Stimulated activated naive CD8-positive, alpha-beta T cell treated with anti-CD3 and anti-CD28 coated beads, Interleukin-15, Interleukin-2, amounts not matched to agents 100 U/mL and 50 U/mL, for 24 hours (primary cell): Measurements from ENCODE around the gene BBIP1.

Source experiments
- ATAC-seq: fragments of 150-1000 bp; cut with Tn5 transposase; one replicate; pipeline ENCODE4 v1.10.0; 2021
- DNase-seq: peaks from one replicate; pipeline ENCODE4 v3.0.0; 2021

Gene BBIP1

GRCh38 chr10:110918643-110919348 is at the start of gene BBIP1:
Gene BBIP1 (minus strand): TSS chr10:110919180. CDS start chr10:110918157, 1,023 bp downstream.
- ATAC-seq (peak; percentile 96), DNase-seq (no peak)

GRCh38 chr10:110967645-110968044 is 48.7 kb upstream of the BBIP1 start:
- DNase-seq = no peak
- no peak for ATAC-seq

GRCh38 chr10:110967009-110967630 is 48.1 kb upstream of the BBIP1 start:
- ATAC-seq = no peak

GRCh38 chr10:110966146-110966545 is 47.2 kb upstream of the BBIP1 start:
- ATAC-seq (no peak), DNase-seq (no peak)

More at GRCh38 chr10:110967009-110967630, 48.1 kb upstream of the BBIP1 start:
- DNase-seq = no peak

- ATAC-seq (no peak), DNase-seq (no peak)
Observed at GRCh38 chr10:110965216-110965615, 46.2 kb upstream of the BBIP1 start.

GRCh38 chr10:110964681-110965080 is 45.7 kb upstream of the BBIP1 start:
- DNase-seq (no peak), ATAC-seq (no peak)

- ATAC-seq = no peak
- no peak for DNase-seq
Observed at GRCh38 chr10:110963162-110963561, 44.2 kb upstream of the BBIP1 start.

GRCh38 chr10:110962443-110962842 is 43.5 kb upstream of the BBIP1 start:
- no peak for ATAC-seq
- DNase-seq = no peak

GRCh38 chr10:110960333-110960712 is 41.3 kb upstream of the BBIP1 start:
- no peak for ATAC-seq
- no peak for DNase-seq

GRCh38 chr10:110959379-110960332 is 40.7 kb upstream of the BBIP1 start:
- ATAC-seq (no peak), DNase-seq (no peak)

- DNase-seq (no peak), ATAC-seq (no peak)
Observed at GRCh38 chr10:110957606-110958005, 38.6 kb upstream of the BBIP1 start.

GRCh38 chr10:110951381-110951780 is 32.4 kb upstream of the BBIP1 start:
- DNase-seq = no peak
- ATAC-seq = no peak

- DNase-seq (no peak), ATAC-seq (no peak)
Observed at GRCh38 chr10:110947061-110947595, 28.1 kb upstream of the BBIP1 start.

GRCh38 chr10:110946496-110946895 is 27.5 kb upstream of the BBIP1 start:
- no peak for ATAC-seq
- DNase-seq = no peak

- ATAC-seq (no peak), DNase-seq (no peak)
Observed at GRCh38 chr10:110944792-110945396, 25.9 kb upstream of the BBIP1 start.

GRCh38 chr10:110939419-110939818 is 20.4 kb upstream of the BBIP1 start:
- ATAC-seq (no peak), DNase-seq (no peak)

GRCh38 chr10:110936757-110937156 is 17.8 kb upstream of the BBIP1 start:
- DNase-seq (no peak), ATAC-seq (no peak)

- ATAC-seq = no peak
Observed at GRCh38 chr10:110932505-110933180, 13.7 kb upstream of the BBIP1 start.

GRCh38 chr10:110931769-110932381 is 12.9 kb upstream of the BBIP1 start:
- DNase-seq (no peak), ATAC-seq (no peak)

More at GRCh38 chr10:110932505-110933180, 13.7 kb upstream of the BBIP1 start:
- no peak for DNase-seq

- no peak for ATAC-seq
Observed at GRCh38 chr10:110927461-110927860, 8.5 kb upstream of the BBIP1 start.

More at GRCh38 chr10:110927461-110927860, 8.5 kb upstream of the BBIP1 start:
- DNase-seq = no peak
